Fibroblast of skin of right quadriceps (primary cell): Measurements from ENCODE around the gene MTX1.
"Not testable (repeated sequence)": the region's sequence is repeated elsewhere in the genome, so short reads cannot be mapped to it uniquely, and the experiment has no call there.

ENCODE experiments used
- DNase-seq: peaks from one replicate; pipeline ENCODE4 v3.0.0-alpha.2; 2013

MTX1 gene

GRCh38 chr1:155208541-155209311 lies at the start of gene MTX1:
Gene MTX1 (plus strand): TSS chr1:155208695. CDS start chr1:155208805, 110 bp downstream.
- DNase-seq: peak; percentile 84

GRCh38 chr1:155158991-155159390 lies 49.5 kb upstream of the MTX1 start:
- DNase-seq: no peak

GRCh38 chr1:155160128-155160527 lies 48.4 kb upstream of the MTX1 start:
- DNase-seq: no peak

GRCh38 chr1:155162631-155163030 lies 45.9 kb upstream of the MTX1 start:
- not testable (repeated sequence) for DNase-seq

GRCh38 chr1:155163785-155164184 lies 44.7 kb upstream of the MTX1 start:
- not testable (repeated sequence) for DNase-seq

GRCh38 chr1:155164625-155165024 lies 43.9 kb upstream of the MTX1 start:
- not testable (repeated sequence) for DNase-seq

GRCh38 chr1:155166051-155166470 lies 42.4 kb upstream of the MTX1 start:
- no peak for DNase-seq

- no peak for DNase-seq
Measured at GRCh38 chr1:155166471-155167165, 41.9 kb upstream of the MTX1 start.

GRCh38 chr1:155167166-155168104 lies 41.1 kb upstream of the MTX1 start:
- DNase-seq: peak; percentile 73

GRCh38 chr1:155168105-155168445 lies 40.4 kb upstream of the MTX1 start:
- not testable (repeated sequence) for DNase-seq

- no peak for DNase-seq
Measured at GRCh38 chr1:155168456-155169210, 39.9 kb upstream of the MTX1 start.

GRCh38 chr1:155169541-155169940 lies 39.0 kb upstream of the MTX1 start:
- DNase-seq: no peak

- no peak for DNase-seq
Measured at GRCh38 chr1:155170101-155170785, 38.3 kb upstream of the MTX1 start.

- no peak for DNase-seq
Measured at GRCh38 chr1:155170806-155171205, 37.7 kb upstream of the MTX1 start.

GRCh38 chr1:155171836-155172731 lies 36.4 kb upstream of the MTX1 start:
- DNase-seq: no peak

GRCh38 chr1:155172732-155173477 lies 35.6 kb upstream of the MTX1 start, which contains the start of gene KRTCAP2:
Gene KRTCAP2 (minus strand): TSS chr1:155173304. CDS start chr1:155173224, 80 bp downstream.
- DNase-seq: peak; percentile 95

- peak; percentile 80 for DNase-seq
Measured at GRCh38 chr1:155173478-155174323, 34.8 kb upstream of the MTX1 start, which contains the start of gene TRIM46. Gene TRIM46 (plus strand): TSS chr1:155173849. CDS start chr1:155173967, 118 bp downstream.
